Activated CD4-positive, alpha-beta T cell treated with anti-CD3 and anti-CD28 coated beads for 4 hours (primary cell): ENCODE data around the gene FTSJ3.

Experiments used
- DNase-seq, 2 donors: peaks; one replicate each; pipeline ENCODE4 v3.0.0-alpha.2; 2020

FTSJ3 gene

GRCh38 chr17:63842540-63843386, 15.3 kb upstream of the FTSJ3 start, which contains the start of gene SMARCD2:
Gene SMARCD2 (minus strand): TSS chr17:63842685. CDS start chr17:63842674, 11 bp downstream.
- peak; percentile 99 for DNase-seq

GRCh38 chr17:63842173-63842539, 14.7 kb upstream of the FTSJ3 start:
- DNase-seq, result no peak

GRCh38 chr17:63841350-63842172, 14.1 kb upstream of the FTSJ3 start:
- no peak for DNase-seq

- no peak for DNase-seq
Measured at GRCh38 chr17:63840591-63841349, 13.3 kb upstream of the FTSJ3 start.

- no peak for DNase-seq
Measured at GRCh38 chr17:63838631-63839171, 11.2 kb upstream of the FTSJ3 start.

GRCh38 chr17:63837962-63838600, 10.6 kb upstream of the FTSJ3 start:
- no peak for DNase-seq

GRCh38 chr17:63837480-63837879, 10.0 kb upstream of the FTSJ3 start:
- no peak for DNase-seq

GRCh38 chr17:63836811-63837210, 9.3 kb upstream of the FTSJ3 start:
- DNase-seq, result no peak

GRCh38 chr17:63835167-63835720, 7.8 kb upstream of the FTSJ3 start:
- DNase-seq, result no peak

- peak; percentile 61 to 62 for DNase-seq
Measured at GRCh38 chr17:63834431-63835166, 7.1 kb upstream of the FTSJ3 start.

- DNase-seq, result no peak
Measured at GRCh38 chr17:63833741-63834373, 6.4 kb upstream of the FTSJ3 start.

GRCh38 chr17:63833026-63833740, 5.7 kb upstream of the FTSJ3 start:
- no peak for DNase-seq

GRCh38 chr17:63832455-63832854, 5.0 kb upstream of the FTSJ3 start:
- DNase-seq, result no peak

- no peak for DNase-seq
Measured at GRCh38 chr17:63832014-63832413, 4.6 kb upstream of the FTSJ3 start.

- no peak for DNase-seq
Measured at GRCh38 chr17:63831505-63831904, 4.0 kb upstream of the FTSJ3 start.

- DNase-seq, result no peak
Measured at GRCh38 chr17:63830904-63831491, 3.5 kb upstream of the FTSJ3 start.

GRCh38 chr17:63830278-63830677, 2.8 kb upstream of the FTSJ3 start:
- DNase-seq, result no peak

- no peak for DNase-seq
Measured at GRCh38 chr17:63828936-63829335, 1.5 kb upstream of the FTSJ3 start.

- DNase-seq, result no peak
Measured at GRCh38 chr17:63827801-63828221, 348 bp upstream of the FTSJ3 start.
